GM23338 (cell line): ENCODE results near the gene SRGAP1.

ENCODE experiments used
- CTCF ChIP-seq, 2 experiments: fragments of 200-600 bp in 1 of 2; sonication (generic) in 1 of 2; conservative IDR thresholded peaks; 2 replicates each; pipeline versions ENCODE4 v1.5.1 to v1.6.1; 2016 to 2017; ENCODE audit warnings: antibody characterized with exemption in 2 of 2, low read depth in 2 of 2, mild to moderate bottlenecking in 2 of 2, moderate library complexity in 1 of 2
- EZH2 ChIP-seq: fragments of 200-600 bp; sonication (generic); IDR thresholded peaks from one replicate; pipeline ENCODE4 v1.8.0; 2017; ENCODE audit warnings: antibody characterized with exemption, mild to moderate bottlenecking, low read depth; ENCODE audit not compliant: unreplicated experiment
- JUNB ChIP-seq: IDR thresholded peaks from one replicate; pipeline ENCODE4 v1.6.1; 2016; ENCODE audit warnings: antibody characterized with exemption; ENCODE audit not compliant: unreplicated experiment
- POLR2AphosphoS5 ChIP-seq: IDR thresholded peaks from 2 replicates; pipeline ENCODE4 v1.6.1; 2016; ENCODE audit warnings: antibody characterized with exemption, low read depth

- TF ChIP-seq CTCF (conservative IDR thresholded peaks at IDR 0.05; ENCODE audit: low read depth in 2 of 2) (no peak), EZH2 (no peak), JUNB (no peak), POLR2AphosphoS5 (no peak)
Measured at GRCh38 chr12:63795032-63795687, 49.3 kb upstream of the SRGAP1 start.
